ENCODE data around the gene ZNF414.

- TF ChIP-seq, protein P1, sequence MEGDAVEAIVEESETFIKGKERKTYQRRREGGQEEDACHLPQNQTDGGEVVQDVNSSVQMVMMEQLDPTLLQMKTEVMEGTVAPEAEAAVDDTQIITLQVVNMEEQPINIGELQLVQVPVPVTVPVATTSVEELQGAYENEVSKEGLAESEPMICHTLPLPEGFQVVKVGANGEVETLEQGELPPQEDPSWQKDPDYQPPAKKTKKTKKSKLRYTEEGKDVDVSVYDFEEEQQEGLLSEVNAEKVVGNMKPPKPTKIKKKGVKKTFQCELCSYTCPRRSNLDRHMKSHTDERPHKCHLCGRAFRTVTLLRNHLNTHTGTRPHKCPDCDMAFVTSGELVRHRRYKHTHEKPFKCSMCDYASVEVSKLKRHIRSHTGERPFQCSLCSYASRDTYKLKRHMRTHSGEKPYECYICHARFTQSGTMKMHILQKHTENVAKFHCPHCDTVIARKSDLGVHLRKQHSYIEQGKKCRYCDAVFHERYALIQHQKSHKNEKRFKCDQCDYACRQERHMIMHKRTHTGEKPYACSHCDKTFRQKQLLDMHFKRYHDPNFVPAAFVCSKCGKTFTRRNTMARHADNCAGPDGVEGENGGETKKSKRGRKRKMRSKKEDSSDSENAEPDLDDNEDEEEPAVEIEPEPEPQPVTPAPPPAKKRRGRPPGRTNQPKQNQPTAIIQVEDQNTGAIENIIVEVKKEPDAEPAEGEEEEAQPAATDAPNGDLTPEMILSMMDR (IDR thresholded peaks at IDR 0.05; ENCODE audit: low read length), result no peak
- TF ChIP-seq EZH2 (IDR thresholded peaks at IDR 0.05; ENCODE audit: borderline replicate concordance, low read length), result no peak
These were observed 9.0 kb downstream of the ZNF414 start for GRCh38 chr19:8504919-8505318.
